ENCODE data around the gene PRKG2.

The PRKG2 gene

GRCh38 chr4:81038636-81039350 is 176.2 kb downstream of the PRKG2 start:
- no peak overlapping the region for H3K4me3 ChIP-seq (ENCODE audit: low read depth, low read length)
- TF ChIP-seq CTCF (IDR thresholded peaks at IDR 0.05; ENCODE audit: low read depth, low read length): no peak

All from WI38 (cell line).